ENCODE results near the gene SRC. TPM values are rescaled to one million over a fixed set of nuclear protein-coding genes. Genes with fewer than 3 reads are reported as not detected.
A peak's percentile ranks its signal among the peaks of the same experiment; 100 is the strongest.

The SRC gene
- total RNA-seq, 2 donors from 2014 or later: 75.6 to 109 TPM

DNA sequence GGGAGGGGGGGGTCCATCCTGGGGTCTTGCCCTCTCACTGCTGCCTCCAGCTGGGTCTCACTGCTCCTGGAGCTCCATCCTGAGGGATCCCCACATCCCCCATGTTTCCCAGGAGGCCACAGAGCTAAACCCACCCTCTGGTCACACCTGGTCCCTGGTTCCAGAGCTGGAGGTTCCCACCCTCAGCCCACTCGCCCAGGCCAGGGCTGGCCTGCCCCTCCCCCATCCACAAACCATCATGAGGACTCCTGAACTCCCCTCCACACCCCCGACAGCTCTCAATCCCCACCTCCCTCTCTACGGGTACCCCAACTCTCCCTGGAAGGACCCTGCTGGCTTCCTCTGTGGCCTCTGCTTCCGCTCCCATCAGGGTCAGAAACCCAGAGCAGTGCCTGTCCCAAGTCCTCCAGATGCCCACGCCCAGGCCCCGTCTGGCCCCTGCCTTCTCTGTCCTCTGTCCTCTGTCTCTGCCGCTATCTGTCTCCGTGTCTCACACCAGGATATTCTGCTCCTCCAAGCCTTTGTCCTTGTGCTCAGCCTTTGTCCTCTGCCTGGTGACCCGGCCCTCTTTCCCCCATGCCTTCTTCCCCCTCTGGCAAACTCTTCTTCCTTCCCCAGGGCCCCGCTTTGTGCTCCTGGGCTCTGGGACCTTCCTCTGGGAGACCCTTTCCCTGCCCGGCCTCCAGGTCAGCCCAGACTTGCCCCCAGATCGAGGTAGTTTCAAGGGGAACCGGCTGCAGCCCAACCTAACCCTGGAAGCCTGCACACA is 74.0 kb downstream of the SRC start:
- H3K9me3 ChIP-seq (ENCODE audit: control insufficient read depth, low read length): no peaks in the 10 kb centered on the region
- no peaks in the 10 kb centered on the region for H3K36me3 ChIP-seq (ENCODE audit: control insufficient read depth, insufficient read depth, low read length)
- peak overlapping the region; percentile 69 for H3K27ac ChIP-seq (ENCODE audit: low read depth, low read length)
- no peak overlapping the region for H3K4me3 ChIP-seq (ENCODE audit: low read length)
- peaks cover 19% of the 10 kb centered on the region for H3K4me1 Mint-ChIP-seq
- peaks cover 4% of the 10 kb centered on the region for H3K27me3 Mint-ChIP-seq (ENCODE audit: insufficient read depth)
- H3K9me3 Mint-ChIP-seq: no peaks in the 10 kb centered on the region
- H3K27ac Mint-ChIP-seq: peak overlapping the region; percentile 62
- H3K27me3 ChIP-seq (ENCODE audit: control insufficient read depth, insufficient read depth, low read length, poor library complexity, severe bottlenecking): no peaks in the 10 kb centered on the region
- TF ChIP-seq, protein P1, sequence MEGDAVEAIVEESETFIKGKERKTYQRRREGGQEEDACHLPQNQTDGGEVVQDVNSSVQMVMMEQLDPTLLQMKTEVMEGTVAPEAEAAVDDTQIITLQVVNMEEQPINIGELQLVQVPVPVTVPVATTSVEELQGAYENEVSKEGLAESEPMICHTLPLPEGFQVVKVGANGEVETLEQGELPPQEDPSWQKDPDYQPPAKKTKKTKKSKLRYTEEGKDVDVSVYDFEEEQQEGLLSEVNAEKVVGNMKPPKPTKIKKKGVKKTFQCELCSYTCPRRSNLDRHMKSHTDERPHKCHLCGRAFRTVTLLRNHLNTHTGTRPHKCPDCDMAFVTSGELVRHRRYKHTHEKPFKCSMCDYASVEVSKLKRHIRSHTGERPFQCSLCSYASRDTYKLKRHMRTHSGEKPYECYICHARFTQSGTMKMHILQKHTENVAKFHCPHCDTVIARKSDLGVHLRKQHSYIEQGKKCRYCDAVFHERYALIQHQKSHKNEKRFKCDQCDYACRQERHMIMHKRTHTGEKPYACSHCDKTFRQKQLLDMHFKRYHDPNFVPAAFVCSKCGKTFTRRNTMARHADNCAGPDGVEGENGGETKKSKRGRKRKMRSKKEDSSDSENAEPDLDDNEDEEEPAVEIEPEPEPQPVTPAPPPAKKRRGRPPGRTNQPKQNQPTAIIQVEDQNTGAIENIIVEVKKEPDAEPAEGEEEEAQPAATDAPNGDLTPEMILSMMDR (conservative IDR thresholded peaks at IDR 0.05): no peak
- no peaks in the 10 kb centered on the region for H3K36me3 Mint-ChIP-seq (ENCODE audit: low read depth)
- no peaks in the 10 kb centered on the region for H3K4me1 ChIP-seq (ENCODE audit: control insufficient read depth, insufficient read depth, low read length)
- no peak overlapping the region for H3K4me3 Mint-ChIP-seq
- DNase-seq: peak; percentile 60
- no peak overlapping the region for H3K9ac ChIP-seq (ENCODE audit: extremely low read depth, low read length, poor library complexity, severe bottlenecking)
- 62 to 75% methylated on average over 7 to 13 of the region's 13 CpGs for WGBS, 2 experiments (ENCODE audit: insufficient coverage in 1 of 2, insufficient read length in 1 of 2)

- Histone ChIP-seq H3K9me3 (ENCODE audit: control insufficient read depth, low read length) (no peaks in the 10 kb centered on the region), H3K9ac (ENCODE audit: extremely low read depth, low read length, poor library complexity, severe bottlenecking) (no peak overlapping the region), H3K27ac (ENCODE audit: low read depth, low read length) (peak overlapping the region; percentile 69), H3K27me3 (ENCODE audit: control insufficient read depth, insufficient read depth, low read length, poor library complexity, severe bottlenecking) (no peaks in the 10 kb centered on the region), H3K36me3 (ENCODE audit: control insufficient read depth, insufficient read depth, low read length) (no peaks in the 10 kb centered on the region), H3K4me3 (ENCODE audit: low read length) (no peak overlapping the region), H3K4me1 (ENCODE audit: control insufficient read depth, insufficient read depth, low read length) (no peaks in the 10 kb centered on the region)
- peaks cover 4% of the 10 kb centered on the region for H3K27me3 Mint-ChIP-seq (ENCODE audit: insufficient read depth)
- no peak overlapping the region for H3K4me3 Mint-ChIP-seq
- TF ChIP-seq, protein P1 (conservative IDR thresholded peaks at IDR 0.05): no peak
- H3K9me3 Mint-ChIP-seq: no peaks in the 10 kb centered on the region
- H3K4me1 Mint-ChIP-seq: peaks cover 18% of the 10 kb centered on the region
- no peak for DNase-seq
- 94 to 95% methylated on average over 10 to 13 of the region's 13 CpGs for whole genome bisulfite sequencing, 2 experiments (ENCODE audit: insufficient coverage in 1 of 2, insufficient read length in 1 of 2)
- no peaks in the 10 kb centered on the region for H3K36me3 Mint-ChIP-seq (ENCODE audit: low read depth)
- H3K27ac Mint-ChIP-seq: no peak overlapping the region
These were observed 74.7 kb downstream of the SRC start for GRCh38 chr20:37420610-37421009.

DNA sequence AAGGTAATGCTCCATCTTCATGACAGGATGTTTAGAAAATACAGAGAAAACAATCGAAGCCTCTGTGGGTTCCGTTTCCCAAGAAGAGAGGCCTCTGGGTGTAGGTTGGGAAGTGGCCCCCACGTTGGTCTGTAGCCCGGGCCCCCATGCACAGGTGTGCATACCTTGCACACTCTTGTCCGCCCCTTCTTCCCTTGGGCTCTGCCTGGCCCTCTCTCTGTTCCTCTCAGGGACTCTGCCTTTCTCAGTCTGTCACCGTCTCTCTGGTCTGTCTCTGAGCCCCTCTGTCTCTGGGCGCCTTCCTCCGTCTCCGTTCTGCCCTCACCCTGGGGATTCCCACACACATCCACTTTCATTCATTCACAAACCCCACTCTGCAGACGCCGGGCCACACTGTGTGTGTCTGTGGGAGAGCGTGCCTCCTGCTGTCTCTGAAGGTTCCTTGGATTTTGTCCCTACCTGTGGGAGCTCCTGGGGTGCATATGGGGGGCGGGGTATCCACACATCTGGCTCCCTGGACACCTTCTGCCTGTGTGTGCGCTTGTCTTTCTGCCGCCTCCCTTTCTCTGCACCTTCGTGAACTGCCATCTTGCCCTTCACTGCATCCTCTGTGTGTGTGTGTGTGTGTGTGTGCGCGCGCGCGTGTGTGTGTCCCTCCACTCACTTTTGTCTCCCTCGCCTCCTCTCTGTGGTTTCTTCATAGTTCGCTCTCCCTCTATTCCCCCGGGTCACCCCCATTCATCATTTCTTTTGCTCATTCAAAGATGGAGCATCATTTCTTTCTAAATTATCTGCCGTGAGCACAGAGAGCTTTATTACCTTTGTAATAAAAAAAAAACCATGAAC is 75.3 kb downstream of the SRC start:
- Histone ChIP-seq H3K27ac (ENCODE audit: low read depth, low read length) (no peak overlapping the region), H3K36me3 (ENCODE audit: control insufficient read depth, insufficient read depth, low read length) (no peaks in the 10 kb centered on the region), H3K4me1 (ENCODE audit: control insufficient read depth, insufficient read depth, low read length) (no peaks in the 10 kb centered on the region), H3K4me3 (ENCODE audit: low read length) (no peak overlapping the region), H3K9me3 (ENCODE audit: control insufficient read depth, low read length) (no peaks in the 10 kb centered on the region), H3K9ac (ENCODE audit: extremely low read depth, low read length, poor library complexity, severe bottlenecking) (no peak overlapping the region), H3K27me3 (ENCODE audit: control insufficient read depth, insufficient read depth, low read length, poor library complexity, severe bottlenecking) (no peaks in the 10 kb centered on the region)
- Mint-ChIP-seq H3K9me3 (no peaks in the 10 kb centered on the region), H3K27ac (no peak overlapping the region), H3K4me3 (no peak overlapping the region), H3K4me1 (peaks cover 18% of the 10 kb centered on the region), H3K36me3 (ENCODE audit: low read depth) (no peaks in the 10 kb centered on the region), H3K27me3 (ENCODE audit: insufficient read depth) (peaks cover 4% of the 10 kb centered on the region)
- WGBS, 2 experiments (ENCODE audit: insufficient coverage in 1 of 2, insufficient read length in 1 of 2): 81 to 89% methylated on average over 11 to 24 of the region's 25 CpGs
- TF ChIP-seq, protein P1 (conservative IDR thresholded peaks at IDR 0.05): no peak
- DNase-seq: peak; percentile 52
